IPS-18a (cell line): ENCODE data around the gene CC2D1A.
"Not testable (repeated sequence)": the region's sequence is repeated elsewhere in the genome, so short reads cannot be mapped to it uniquely, and the experiment has no call there.

ENCODE experiments used
- H3K27ac ChIP-seq: one replicate; pipeline ENCODE4 v1.5.1; 2013; ENCODE audit warnings: low read length
- H3K27me3 ChIP-seq: one replicate; pipeline ENCODE4 v1.6.1; 2013; ENCODE audit warnings: mild to moderate bottlenecking, low read length; ENCODE audit not compliant: control insufficient read depth, insufficient read depth
- H3K36me3 ChIP-seq: one replicate; pipeline ENCODE4 v1.6.1; 2013; ENCODE audit warnings: low read depth, low read length; ENCODE audit not compliant: control insufficient read depth
- H3K4me1 ChIP-seq: one replicate; pipeline ENCODE4 v1.6.1; 2013; ENCODE audit warnings: low read depth, low read length; ENCODE audit not compliant: control insufficient read depth
- H3K4me3 ChIP-seq: one replicate; pipeline ENCODE4 v1.5.1; 2013; ENCODE audit warnings: low read length
- H3K9ac ChIP-seq: one replicate; pipeline ENCODE4 v1.6.1; 2013; ENCODE audit warnings: mild to moderate bottlenecking, low read length, moderate library complexity
- H3K9me3 ChIP-seq: one replicate; pipeline ENCODE4 v1.6.1; 2013; ENCODE audit warnings: low read depth, low read length; ENCODE audit not compliant: control insufficient read depth

Gene CC2D1A

DNA sequence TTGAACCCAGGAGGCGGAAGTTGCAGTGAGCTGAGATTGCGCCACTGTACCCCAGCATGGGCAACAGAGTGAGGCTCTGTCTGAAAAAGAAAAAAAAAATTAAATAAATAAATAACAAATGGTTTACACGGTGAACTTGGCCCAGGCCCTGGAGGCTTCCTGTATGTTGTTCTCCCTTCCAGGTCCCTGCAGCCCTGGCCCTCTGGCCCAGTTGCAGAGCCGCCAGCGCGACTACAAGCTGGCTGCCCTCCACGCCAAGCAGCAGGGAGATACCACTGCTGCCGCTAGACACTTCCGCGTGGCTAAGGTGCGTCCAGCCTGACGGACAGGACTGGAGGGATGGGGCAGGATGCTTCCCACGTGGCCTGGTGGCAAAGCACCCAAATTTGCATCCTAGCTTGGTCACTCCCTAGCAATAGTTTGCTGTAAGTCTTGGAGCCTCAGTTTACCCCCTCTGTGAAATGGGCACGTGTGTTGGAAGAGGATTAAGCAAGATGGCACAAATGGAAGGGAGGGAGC, 11.9 kb downstream of the CC2D1A start:
- Histone ChIP-seq H3K9me3 (no peaks in the 10 kb centered on the region), H3K27ac (no peak overlapping the region), H3K27me3 (no peaks in the 10 kb centered on the region), H3K36me3 (peaks cover 22% of the 10 kb centered on the region), H3K9ac (no peak overlapping the region), H3K4me3 (no peak overlapping the region), H3K4me1 (no peaks in the 10 kb centered on the region)

GRCh38 chr19:13918726-13919411, 12.9 kb downstream of the CC2D1A start:
- H3K9ac ChIP-seq, result no peak overlapping the region
- H3K36me3 ChIP-seq, result peaks cover 29% of the 10 kb centered on the region
- H3K9me3 ChIP-seq, result no peaks in the 10 kb centered on the region
- no peaks in the 10 kb centered on the region for H3K4me1 ChIP-seq
- no peak overlapping the region for H3K4me3 ChIP-seq
- H3K27ac ChIP-seq, result no peak overlapping the region
- no peaks in the 10 kb centered on the region for H3K27me3 ChIP-seq

- H3K36me3 ChIP-seq, result peaks cover 29% of the 10 kb centered on the region
- no peaks in the 10 kb centered on the region for H3K9me3 ChIP-seq
- no peaks in the 10 kb centered on the region for H3K27me3 ChIP-seq
- no peak overlapping the region for H3K9ac ChIP-seq
- no peaks in the 10 kb centered on the region for H3K4me1 ChIP-seq
- no peak overlapping the region for H3K27ac ChIP-seq
- H3K4me3 ChIP-seq, result no peak overlapping the region
Observed at GRCh38 chr19:13920524-13920923, 14.5 kb downstream of the CC2D1A start.

GRCh38 chr19:13920940-13921747, 15.1 kb downstream of the CC2D1A start:
- H3K27me3 ChIP-seq, result no peaks in the 10 kb centered on the region
- no peaks in the 10 kb centered on the region for H3K9me3 ChIP-seq
- no peaks in the 10 kb centered on the region for H3K4me1 ChIP-seq
- H3K9ac ChIP-seq, result no peak overlapping the region
- peaks cover 29% of the 10 kb centered on the region for H3K36me3 ChIP-seq
- no peak overlapping the region for H3K4me3 ChIP-seq
- H3K27ac ChIP-seq, result no peak overlapping the region

- H3K36me3 ChIP-seq, result peaks cover 29% of the 10 kb centered on the region
- H3K4me3 ChIP-seq, H3K4me1 ChIP-seq, H3K27ac ChIP-seq, H3K9me3 ChIP-seq, H3K9ac ChIP-seq, H3K27me3 ChIP-seq: not testable (repeated sequence)
Observed at GRCh38 chr19:13922118-13922517, 16.1 kb downstream of the CC2D1A start.

- no peaks in the 10 kb centered on the region for H3K4me1 ChIP-seq
- no peak overlapping the region for H3K27ac ChIP-seq
Observed at GRCh38 chr19:13923194-13923987, 17.4 kb downstream of the CC2D1A start.

GRCh38 chr19:13926010-13926409, 20.0 kb downstream of the CC2D1A start:
- Histone ChIP-seq H3K9me3 (no peaks in the 10 kb centered on the region), H3K36me3 (peaks cover 24% of the 10 kb centered on the region), H3K9ac (no peak overlapping the region), H3K4me3 (no peak overlapping the region), H3K27ac (no peak overlapping the region), H3K4me1 (no peaks in the 10 kb centered on the region), H3K27me3 (no peaks in the 10 kb centered on the region)

More at GRCh38 chr19:13923194-13923987, 17.4 kb downstream of the CC2D1A start:
- peaks cover 29% of the 10 kb centered on the region for H3K36me3 ChIP-seq
- no peak overlapping the region for H3K4me3 ChIP-seq
- no peaks in the 10 kb centered on the region for H3K27me3 ChIP-seq
- H3K9ac ChIP-seq, result no peak overlapping the region
- H3K9me3 ChIP-seq, result no peaks in the 10 kb centered on the region

DNA sequence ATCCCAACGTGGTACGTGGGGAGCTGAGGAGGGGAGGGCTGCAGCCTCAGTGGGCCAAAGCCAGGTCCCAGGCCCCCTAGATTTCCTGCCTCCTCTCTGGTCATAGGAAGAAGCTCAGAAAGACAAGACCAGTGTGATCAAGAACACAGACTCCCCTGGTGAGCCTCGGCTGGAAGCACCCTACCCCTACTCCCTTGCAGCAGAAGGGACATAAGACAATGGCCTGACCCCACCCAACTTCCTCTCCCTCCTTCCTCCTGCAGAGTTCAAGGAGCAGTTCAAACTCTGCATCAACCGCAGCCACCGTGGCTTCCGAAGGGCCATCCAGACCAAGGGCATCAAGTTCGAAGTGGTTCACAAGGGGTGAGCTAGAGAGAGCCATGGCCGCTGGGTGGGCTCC, 20.7 kb downstream of the CC2D1A start:
- H3K9me3 ChIP-seq, result no peaks in the 10 kb centered on the region
- H3K4me3 ChIP-seq, result no peak overlapping the region
- H3K27ac ChIP-seq, result no peak overlapping the region
- H3K9ac ChIP-seq, result no peak overlapping the region
- H3K27me3 ChIP-seq, result no peaks in the 10 kb centered on the region
- H3K4me1 ChIP-seq, result no peaks in the 10 kb centered on the region
- H3K36me3 ChIP-seq, result peaks cover 25% of the 10 kb centered on the region

GRCh38 chr19:13929340-13929739, 23.3 kb downstream of the CC2D1A start:
- Histone ChIP-seq H3K9ac (no peak overlapping the region), H3K36me3 (peaks cover 12% of the 10 kb centered on the region)

GRCh38 chr19:13929956-13930355, 24.0 kb downstream of the CC2D1A start:
- no peaks in the 10 kb centered on the region for H3K9me3 ChIP-seq
- H3K27me3 ChIP-seq, result no peaks in the 10 kb centered on the region
- H3K4me1 ChIP-seq, result no peaks in the 10 kb centered on the region
- no peak overlapping the region for H3K9ac ChIP-seq
- peaks cover 12% of the 10 kb centered on the region for H3K36me3 ChIP-seq
- no peak overlapping the region for H3K27ac ChIP-seq
- H3K4me3 ChIP-seq, result no peak overlapping the region

More at GRCh38 chr19:13929340-13929739, 23.3 kb downstream of the CC2D1A start:
- Histone ChIP-seq H3K27ac (no peak overlapping the region), H3K4me1 (no peaks in the 10 kb centered on the region), H3K9me3 (no peaks in the 10 kb centered on the region), H3K4me3 (no peak overlapping the region), H3K27me3 (no peaks in the 10 kb centered on the region)

- Histone ChIP-seq H3K4me1 (no peaks in the 10 kb centered on the region), H3K27ac (no peak overlapping the region), H3K27me3 (no peaks in the 10 kb centered on the region), H3K9ac (no peak overlapping the region), H3K9me3 (no peaks in the 10 kb centered on the region), H3K36me3 (peaks cover 12% of the 10 kb centered on the region), H3K4me3 (no peak overlapping the region)
Observed at GRCh38 chr19:13930402-13930801, 24.4 kb downstream of the CC2D1A start.
